Medulla oblongata (tissue), 1 donor: ENCODE results near the gene PIK3C2A.

ENCODE experiments used
- DNase-seq: peaks from one replicate; pipeline ENCODE4 v3.0.0-alpha.2; 2015; ENCODE audit errors: extremely low spot score

PIK3C2A gene

GRCh38 chr11:17217401-17217800 lies 9.6 kb upstream of the PIK3C2A start:
- no peak for DNase-seq

- DNase-seq, result no peak
Observed at GRCh38 chr11:17214338-17214737, 6.6 kb upstream of the PIK3C2A start.

- DNase-seq, result no peak
Observed at GRCh38 chr11:17211286-17211685, 3.5 kb upstream of the PIK3C2A start.

GRCh38 chr11:17209939-17210245 lies 2.1 kb upstream of the PIK3C2A start:
- DNase-seq, result no peak

- peak; percentile 65 for DNase-seq
Observed at GRCh38 chr11:17208257-17208999, 642 bp upstream of the PIK3C2A start.

- DNase-seq, result no peak
Observed at GRCh38 chr11:17206463-17206862, 1.3 kb downstream of the PIK3C2A start.

- DNase-seq, result no peak
Observed at GRCh38 chr11:17197431-17197898, 10.3 kb downstream of the PIK3C2A start.

- DNase-seq, result no peak
Observed at GRCh38 chr11:17188675-17189074, 19.1 kb downstream of the PIK3C2A start.

GRCh38 chr11:17186932-17187692 lies 20.7 kb downstream of the PIK3C2A start:
- no peak for DNase-seq

- DNase-seq, result no peak
Observed at GRCh38 chr11:17185938-17186337, 21.8 kb downstream of the PIK3C2A start.

GRCh38 chr11:17184882-17185587 lies 22.8 kb downstream of the PIK3C2A start:
- DNase-seq, result no peak

GRCh38 chr11:17183836-17184235 lies 23.9 kb downstream of the PIK3C2A start:
- DNase-seq, result no peak

- no peak for DNase-seq
Observed at GRCh38 chr11:17179970-17180369, 27.8 kb downstream of the PIK3C2A start.

GRCh38 chr11:17173332-17173731 lies 34.5 kb downstream of the PIK3C2A start:
- no peak for DNase-seq

GRCh38 chr11:17171916-17172315 lies 35.9 kb downstream of the PIK3C2A start:
- no peak for DNase-seq

GRCh38 chr11:17171343-17171742 lies 36.4 kb downstream of the PIK3C2A start:
- DNase-seq, result no peak

- DNase-seq, result no peak
Observed at GRCh38 chr11:17169876-17170275, 37.9 kb downstream of the PIK3C2A start.

GRCh38 chr11:17165247-17165890 lies 42.4 kb downstream of the PIK3C2A start:
- no peak for DNase-seq

GRCh38 chr11:17164361-17165246 lies 43.2 kb downstream of the PIK3C2A start:
- no peak for DNase-seq

GRCh38 chr11:17163736-17164135 lies 44.0 kb downstream of the PIK3C2A start:
- DNase-seq, result no peak

- DNase-seq, result no peak
Observed at GRCh38 chr11:17163291-17163690, 44.5 kb downstream of the PIK3C2A start.
